ENCODE results near the gene PMM1. TPM values are rescaled to one million over a fixed set of nuclear protein-coding genes. Genes with fewer than 3 reads are reported as not detected.

PMM1 gene
- total and polyA plus RNA-seq, 8 donors = 36.5 to 56.7 (median 50.5) TPM

DNA sequence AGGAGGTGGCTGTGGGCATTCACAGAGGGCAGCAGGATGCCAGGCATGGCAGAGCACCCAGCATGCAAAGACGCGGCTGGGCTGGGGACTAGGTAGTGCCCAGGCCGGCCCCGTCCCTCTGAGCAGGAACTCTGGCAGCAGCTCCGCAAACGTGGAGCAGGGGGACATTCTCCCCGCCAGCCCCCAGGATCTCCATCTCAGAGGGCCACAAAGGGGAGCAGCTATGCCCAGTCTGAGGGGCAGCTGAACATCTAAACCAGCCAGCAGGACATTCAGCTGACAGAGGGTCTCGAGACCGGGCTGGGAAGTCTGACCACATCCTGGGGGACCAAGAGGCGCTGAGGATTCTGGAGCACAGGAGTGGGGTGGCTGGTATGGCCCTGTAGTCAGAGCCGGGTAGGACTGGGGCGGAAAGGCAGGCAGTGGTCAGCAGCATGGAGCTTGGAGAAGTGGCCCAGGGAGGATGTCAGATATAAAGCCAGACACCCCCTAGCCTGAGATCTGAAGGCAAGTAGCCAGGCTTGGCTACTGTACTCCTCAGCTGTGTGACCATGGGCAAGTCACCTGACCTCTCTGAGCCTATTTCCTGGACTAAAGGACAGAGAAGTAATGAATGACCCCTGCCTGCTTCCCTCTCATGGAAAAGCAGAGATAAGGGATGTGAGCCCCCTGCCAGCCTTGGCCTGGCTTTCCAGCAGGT is 10.2 kb downstream of the PMM1 start:
- Histone ChIP-seq H3K27me3 (no peaks in the 10 kb centered on the region), H3K36me3 (peaks cover 0 to 96% of the 10 kb centered on the region in 2 donors), H3K4me3 (no peak overlapping the region), H3K4me1 (no peaks in the 10 kb centered on the region), H3K27ac (no peak overlapping the region), H3K9me3 (no peaks in the 10 kb centered on the region)
- TF ChIP-seq, protein P1, sequence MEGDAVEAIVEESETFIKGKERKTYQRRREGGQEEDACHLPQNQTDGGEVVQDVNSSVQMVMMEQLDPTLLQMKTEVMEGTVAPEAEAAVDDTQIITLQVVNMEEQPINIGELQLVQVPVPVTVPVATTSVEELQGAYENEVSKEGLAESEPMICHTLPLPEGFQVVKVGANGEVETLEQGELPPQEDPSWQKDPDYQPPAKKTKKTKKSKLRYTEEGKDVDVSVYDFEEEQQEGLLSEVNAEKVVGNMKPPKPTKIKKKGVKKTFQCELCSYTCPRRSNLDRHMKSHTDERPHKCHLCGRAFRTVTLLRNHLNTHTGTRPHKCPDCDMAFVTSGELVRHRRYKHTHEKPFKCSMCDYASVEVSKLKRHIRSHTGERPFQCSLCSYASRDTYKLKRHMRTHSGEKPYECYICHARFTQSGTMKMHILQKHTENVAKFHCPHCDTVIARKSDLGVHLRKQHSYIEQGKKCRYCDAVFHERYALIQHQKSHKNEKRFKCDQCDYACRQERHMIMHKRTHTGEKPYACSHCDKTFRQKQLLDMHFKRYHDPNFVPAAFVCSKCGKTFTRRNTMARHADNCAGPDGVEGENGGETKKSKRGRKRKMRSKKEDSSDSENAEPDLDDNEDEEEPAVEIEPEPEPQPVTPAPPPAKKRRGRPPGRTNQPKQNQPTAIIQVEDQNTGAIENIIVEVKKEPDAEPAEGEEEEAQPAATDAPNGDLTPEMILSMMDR (IDR thresholded peaks at IDR 0.05) = no peak
- intact Hi-C loops (cut with DNase I) = no loop called here
- no peak for ATAC-seq
- no peak for DNase-seq

DNA sequence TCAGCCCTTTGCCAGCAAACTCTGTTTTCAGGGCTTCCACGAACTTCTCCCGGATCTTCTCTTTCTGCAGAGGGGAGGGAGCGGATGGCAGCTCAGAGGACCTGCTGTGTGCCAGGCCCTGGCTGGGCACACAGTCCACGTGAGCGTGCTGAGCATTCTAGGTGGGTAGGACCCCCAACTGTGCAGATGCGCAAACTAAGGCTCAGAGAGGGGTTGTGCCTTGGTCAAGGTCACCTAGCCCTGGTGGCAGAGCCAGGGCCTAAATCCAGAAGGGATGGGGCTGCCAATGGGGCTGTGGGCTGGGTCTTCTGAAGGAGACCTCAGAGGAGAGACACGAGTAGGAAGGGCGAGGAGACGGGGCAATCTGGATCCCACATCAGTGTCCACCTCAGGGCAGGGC is 10.8 kb downstream of the PMM1 start:
- Histone ChIP-seq H3K36me3 (peaks cover 0 to 90% of the 10 kb centered on the region in 2 donors), H3K4me3 (no peak overlapping the region), H3K4me1 (no peaks in the 10 kb centered on the region), H3K27ac (no peak overlapping the region), H3K27me3 (no peaks in the 10 kb centered on the region), H3K9me3 (no peaks in the 10 kb centered on the region)
- DNase-seq (no peak), ATAC-seq (no peak)
- TF ChIP-seq, protein P1 (IDR thresholded peaks at IDR 0.05) = no peak
- intact Hi-C loops (cut with DNase I) = no loop called here

DNA sequence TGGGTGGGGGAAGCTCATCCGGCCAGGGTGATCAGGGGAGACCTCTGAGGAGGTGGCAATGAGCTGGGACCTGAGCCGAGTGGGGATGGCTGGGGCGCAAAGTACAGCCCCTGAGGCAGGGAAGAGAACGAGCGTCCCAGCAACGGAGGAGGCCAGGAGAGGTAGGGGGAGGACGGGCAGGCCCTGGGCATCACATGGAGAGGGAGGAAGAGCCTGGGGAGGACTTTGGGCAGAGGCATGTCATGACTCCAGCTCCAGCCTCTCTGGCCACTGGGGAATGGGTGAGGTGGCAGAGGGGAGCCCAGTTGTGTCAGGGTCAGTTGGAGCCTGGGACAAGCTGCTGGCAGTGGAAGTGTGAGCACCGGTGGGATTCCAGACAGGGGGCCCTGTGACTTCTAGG is 11.5 kb downstream of the PMM1 start:
- intact Hi-C loops (cut with DNase I) = no loop called here
- ATAC-seq = no peak
- Histone ChIP-seq H3K9me3 (no peaks in the 10 kb centered on the region), H3K36me3 (peaks cover 0 to 83% of the 10 kb centered on the region in 2 donors), H3K4me1 (no peaks in the 10 kb centered on the region), H3K27me3 (no peaks in the 10 kb centered on the region), H3K4me3 (no peak overlapping the region), H3K27ac (no peak overlapping the region)
- no peak for DNase-seq
- TF ChIP-seq, protein P1 (IDR thresholded peaks at IDR 0.05) = no peak

DNA sequence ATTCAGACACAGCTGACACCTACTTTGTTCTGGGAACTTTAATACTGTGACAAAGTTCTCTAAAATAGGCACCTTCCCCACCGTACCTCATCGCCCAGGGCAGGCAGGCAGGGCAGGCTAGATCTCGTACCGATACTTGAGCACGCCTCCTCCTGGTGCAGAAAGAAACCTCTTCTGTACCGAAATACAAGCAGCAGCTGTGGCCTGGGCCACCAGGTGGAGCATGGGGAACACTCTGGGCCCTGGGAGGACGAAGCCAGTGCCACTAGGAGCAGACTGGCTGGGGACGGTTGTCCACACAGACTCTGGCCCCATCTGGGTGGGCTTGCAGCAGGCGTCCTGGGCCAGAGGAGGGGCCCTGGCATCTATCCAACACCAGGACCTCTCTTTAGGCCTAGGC is 12.8 kb downstream of the PMM1 start:
- H3K27me3 ChIP-seq = no peaks in the 10 kb centered on the region
- peak in 1 of 4 donors; percentile 53 for DNase-seq
- intact Hi-C loops (cut with DNase I) = no loop called here
- no peaks in the 10 kb centered on the region for H3K4me1 ChIP-seq
- no peaks in the 10 kb centered on the region for H3K9me3 ChIP-seq
- H3K27ac ChIP-seq = no peak overlapping the region
- TF ChIP-seq, protein P1 (IDR thresholded peaks at IDR 0.05) = peak in 1 of 2 donors; percentile 21
- ATAC-seq = peak; percentile 30
- H3K36me3 ChIP-seq = peaks cover 0 to 71% of the 10 kb centered on the region in 2 donors
- no peak overlapping the region for H3K4me3 ChIP-seq

DNA sequence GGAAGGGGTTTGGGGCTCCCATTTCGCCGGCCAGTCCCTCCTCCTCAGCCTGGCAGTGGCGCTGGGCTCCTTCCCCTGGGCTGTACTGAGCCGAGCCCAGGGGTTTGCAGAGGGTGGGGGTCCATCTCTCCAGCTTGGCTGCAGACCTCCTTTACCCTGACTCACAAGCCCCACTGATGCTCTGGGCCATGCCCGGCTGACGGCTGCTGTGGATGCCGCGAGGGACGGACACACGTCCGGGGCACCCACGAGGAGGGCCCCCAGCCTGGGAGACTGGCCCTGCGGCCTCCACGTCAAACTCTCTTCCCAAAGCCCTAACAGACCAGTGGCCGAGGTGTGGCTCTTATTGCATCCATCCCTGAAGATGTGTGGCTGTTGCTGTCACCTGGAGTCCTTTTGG is 14.1 kb downstream of the PMM1 start:
- Histone ChIP-seq H3K27me3 (no peaks in the 10 kb centered on the region), H3K4me1 (no peaks in the 10 kb centered on the region), H3K27ac (no peak overlapping the region), H3K4me3 (no peak overlapping the region), H3K9me3 (no peaks in the 10 kb centered on the region), H3K36me3 (peaks cover 0 to 58% of the 10 kb centered on the region in 2 donors)
- intact Hi-C loops (cut with DNase I) = no loop called here
- TF ChIP-seq, protein P1 (IDR thresholded peaks at IDR 0.05) = no peak
- ATAC-seq = no peak
- DNase-seq = no peak
